HG03439 (cell line): ENCODE measurements around the gene CXCL16.
"Not testable (repeated sequence)": the region's sequence is repeated elsewhere in the genome, so short reads cannot be mapped to it uniquely, and the experiment has no call there.

Experiments
- ATAC-seq: cut with Tn5 transposase; IDR thresholded peaks from one replicate; pipeline ENCODE4 v1.9.1; 2021; ENCODE audit warnings: mild to moderate bottlenecking, moderate library complexity; ENCODE audit not compliant: unreplicated experiment

The CXCL16 gene

GRCh38 chr17:4721203-4722135 is 18.3 kb downstream of the CXCL16 start:
- ATAC-seq = no peak

GRCh38 chr17:4720787-4721186 is 18.9 kb downstream of the CXCL16 start:
- ATAC-seq = no peak

GRCh38 chr17:4719684-4720221 is 20.0 kb downstream of the CXCL16 start:
- ATAC-seq = no peak

GRCh38 chr17:4719146-4719545 is 20.6 kb downstream of the CXCL16 start:
- ATAC-seq = no peak

GRCh38 chr17:4718276-4718675 is 21.5 kb downstream of the CXCL16 start:
- ATAC-seq = no peak

GRCh38 chr17:4717791-4718190 is 21.9 kb downstream of the CXCL16 start:
- no peak for ATAC-seq

- ATAC-seq = no peak
These were observed 23.6 kb downstream of the CXCL16 start for GRCh38 chr17:4716081-4716480.

- no peak for ATAC-seq
These were observed 24.5 kb downstream of the CXCL16 start for GRCh38 chr17:4715063-4715744.

- not testable (repeated sequence) for ATAC-seq
These were observed 25.2 kb downstream of the CXCL16 start for GRCh38 chr17:4714340-4715062.

- ATAC-seq = no peak
These were observed 27.2 kb downstream of the CXCL16 start for GRCh38 chr17:4712526-4712925.

GRCh38 chr17:4711661-4712181 is 28.0 kb downstream of the CXCL16 start:
- ATAC-seq = no peak

GRCh38 chr17:4710693-4711634 is 28.8 kb downstream of the CXCL16 start:
- peak; percentile 1 for ATAC-seq

GRCh38 chr17:4709794-4710692 is 29.7 kb downstream of the CXCL16 start, which contains the start of gene ARRB2:
TSS of gene ARRB2 (plus strand) at chr17:4710632. CDS start at chr17:4710722, 90 bp downstream.
- ATAC-seq = peak; percentile 81

- no peak for ATAC-seq
These were observed 31.3 kb downstream of the CXCL16 start for GRCh38 chr17:4708436-4708835.

- ATAC-seq = no peak
These were observed 33.6 kb downstream of the CXCL16 start for GRCh38 chr17:4706121-4706520.

GRCh38 chr17:4704991-4705390 is 34.7 kb downstream of the CXCL16 start:
- no peak for ATAC-seq

GRCh38 chr17:4704574-4704907 is 35.2 kb downstream of the CXCL16 start:
- ATAC-seq = not testable (repeated sequence)

- no peak for ATAC-seq
These were observed 36.4 kb downstream of the CXCL16 start for GRCh38 chr17:4703330-4703691.

- no peak for ATAC-seq
These were observed 38.6 kb downstream of the CXCL16 start for GRCh38 chr17:4701116-4701515.
